WTC11 (cell line): ENCODE data around the gene MDFIC. TPM values are rescaled to one million over a fixed set of nuclear protein-coding genes. Genes with fewer than 3 reads are reported as not detected.

Experiments used
- ATAC-seq: fragments of 200-7000 bp; cut with Tn5 transposase; 2 replicates; pipeline ENCODE4 v1.10.0; 2021; ENCODE audit warnings: mild to moderate bottlenecking, moderate library complexity
- CTCF ChIA-PET: fragments of 300-600 bp; sonication (Branson Sonifier 250); formaldehyde crosslinking; loops from one replicate; lab custom pipeline; 2021; ENCODE audit warnings: antibody characterized with exemption; lab: Charles Lee
- POLR2A ChIA-PET: fragments of 350-600 bp; sonication (Branson Sonifier 250); formaldehyde crosslinking; loops from one replicate; lab custom pipeline; 2021; ENCODE audit warnings: antibody characterized with exemption; lab: Charles Lee
- DNase-seq: peaks from one replicate; pipeline ENCODE4 v3.0.0; 2021; ENCODE audit warnings: low spot score
- H3K27ac Mint-ChIP-seq: 2 replicates; pipeline ENCODE4 v1.8.0; 2021; ENCODE audit warnings: mixed read lengths
- H3K27me3 Mint-ChIP-seq: 2 replicates; pipeline ENCODE4 v1.8.0; 2021; ENCODE audit warnings: low read depth, mild to moderate bottlenecking, moderate library complexity, mixed read lengths
- H3K36me3 Mint-ChIP-seq: 2 replicates; pipeline ENCODE4 v1.8.0; 2021; ENCODE audit warnings: mixed read lengths
- H3K4me1 Mint-ChIP-seq: 2 replicates; pipeline ENCODE4 v1.8.0; 2022; ENCODE audit warnings: mixed read lengths
- H3K4me3 Mint-ChIP-seq: 2 replicates; pipeline ENCODE4 v1.8.0; 2021; ENCODE audit warnings: mild to moderate bottlenecking, moderate library complexity, mixed read lengths
- H3K9me3 Mint-ChIP-seq: 2 replicates; pipeline ENCODE4 v1.8.0; 2021; ENCODE audit warnings: mixed read lengths
- ESRRA ChIP-seq: sonication (generic); formaldehyde crosslinking; IDR thresholded peaks from 2 replicates; pipeline ENCODE4 v1.8.1; 2022; ENCODE audit warnings: mild to moderate bottlenecking, missing genetic modification reagents, borderline replicate concordance
- FOXJ3 ChIP-seq: sonication (generic); formaldehyde crosslinking; IDR thresholded peaks from 2 replicates; pipeline ENCODE4 v1.9.0; 2021; ENCODE audit warnings: missing genetic modification reagents, mild to moderate bottlenecking, borderline replicate concordance
- HMGA2 ChIP-seq: fragments of 250-450 bp; sonication (Bioruptor Pico); IDR thresholded peaks from 2 replicates; pipeline ENCODE4 v1.4.0; 2021; ENCODE audit warnings: mild to moderate bottlenecking, moderate library complexity
- NFE2L1 ChIP-seq: sonication (generic); formaldehyde crosslinking; IDR thresholded peaks from 2 replicates; pipeline ENCODE4 v1.8.1; 2023; ENCODE audit warnings: missing genetic modification reagents
- NFYB ChIP-seq: sonication (generic); formaldehyde crosslinking; conservative IDR thresholded peaks from 2 replicates; pipeline ENCODE4 v1.8.0; 2022; ENCODE audit warnings: low read depth, missing genetic modification reagents
- NR1H2 ChIP-seq: sonication (generic); formaldehyde crosslinking; IDR thresholded peaks from 2 replicates; pipeline ENCODE4 v1.9.0; 2021; ENCODE audit warnings: mild to moderate bottlenecking, moderate library complexity, missing genetic modification reagents
- SMAD3 ChIP-seq: sonication (generic); formaldehyde crosslinking; IDR thresholded peaks from 2 replicates; pipeline ENCODE4 v1.8.0; 2022; ENCODE audit warnings: missing genetic modification reagents, mild to moderate bottlenecking, borderline replicate concordance
- ZNF138 ChIP-seq: sonication (generic); formaldehyde crosslinking; conservative IDR thresholded peaks from 2 replicates; pipeline ENCODE4 v1.8.1; 2022; ENCODE audit warnings: mild to moderate bottlenecking, moderate library complexity, missing genetic modification reagents
- ZNF232 ChIP-seq: sonication (generic); formaldehyde crosslinking; IDR thresholded peaks from 2 replicates; pipeline ENCODE4 v1.8.0; 2022; ENCODE audit warnings: mild to moderate bottlenecking, missing genetic modification reagents
- ZNF317 ChIP-seq: sonication (generic); formaldehyde crosslinking; IDR thresholded peaks from 2 replicates; pipeline ENCODE4 v1.8.1; 2023; ENCODE audit warnings: low read depth, mild to moderate bottlenecking, moderate library complexity, missing genetic modification reagents, borderline replicate concordance
- ZNF416 ChIP-seq: fragments of 250-450 bp; sonication (Bioruptor Pico); IDR thresholded peaks from 2 replicates; pipeline ENCODE4 v1.9.0; 2021; ENCODE audit warnings: mild to moderate bottlenecking, inconsistent platforms
- total RNA-seq: library from RNA; stranded (reverse); gene quantifications from 3 replicates; pipeline ENCODE4 v1.2.3, GENCODE V29; 2021
- TF ChIP-seq, protein P1 (sequence below): sonication (generic); formaldehyde crosslinking; conservative IDR thresholded peaks from 2 replicates; pipeline ENCODE4 v1.8.1; 2023; ENCODE audit warnings: mild to moderate bottlenecking, low read depth, missing genetic modification reagents, moderate library complexity
- TF ChIP-seq, protein P2 (sequence below): sonication (generic); formaldehyde crosslinking; IDR thresholded peaks from 2 replicates; pipeline ENCODE4 v1.8.0; 2022; ENCODE audit warnings: mild to moderate bottlenecking, missing genetic modification reagents
- TF ChIP-seq, protein P3 (sequence below): sonication (generic); formaldehyde crosslinking; IDR thresholded peaks from 2 replicates; pipeline ENCODE4 v1.8.1; 2023; ENCODE audit warnings: mild to moderate bottlenecking, moderate library complexity, missing genetic modification reagents
- TF ChIP-seq, protein P4 (sequence below): fragments of 250-450 bp; sonication (Bioruptor Pico); IDR thresholded peaks from 2 replicates; pipeline ENCODE4 v1.8.0; 2021; ENCODE audit warnings: mild to moderate bottlenecking
- TF ChIP-seq, protein P5 (sequence below): sonication (generic); formaldehyde crosslinking; IDR thresholded peaks from 2 replicates; pipeline ENCODE4 v1.8.1; 2023; ENCODE audit warnings: mild to moderate bottlenecking, missing genetic modification reagents
- TF ChIP-seq, protein P6 (sequence below): sonication (generic); formaldehyde crosslinking; IDR thresholded peaks from 2 replicates; pipeline ENCODE4 v1.8.1; 2023; ENCODE audit warnings: mild to moderate bottlenecking, missing genetic modification reagents, moderate library complexity

The MDFIC gene
- total RNA-seq, 1 experiment from 2014 or later: 8.4 TPM

DNA sequence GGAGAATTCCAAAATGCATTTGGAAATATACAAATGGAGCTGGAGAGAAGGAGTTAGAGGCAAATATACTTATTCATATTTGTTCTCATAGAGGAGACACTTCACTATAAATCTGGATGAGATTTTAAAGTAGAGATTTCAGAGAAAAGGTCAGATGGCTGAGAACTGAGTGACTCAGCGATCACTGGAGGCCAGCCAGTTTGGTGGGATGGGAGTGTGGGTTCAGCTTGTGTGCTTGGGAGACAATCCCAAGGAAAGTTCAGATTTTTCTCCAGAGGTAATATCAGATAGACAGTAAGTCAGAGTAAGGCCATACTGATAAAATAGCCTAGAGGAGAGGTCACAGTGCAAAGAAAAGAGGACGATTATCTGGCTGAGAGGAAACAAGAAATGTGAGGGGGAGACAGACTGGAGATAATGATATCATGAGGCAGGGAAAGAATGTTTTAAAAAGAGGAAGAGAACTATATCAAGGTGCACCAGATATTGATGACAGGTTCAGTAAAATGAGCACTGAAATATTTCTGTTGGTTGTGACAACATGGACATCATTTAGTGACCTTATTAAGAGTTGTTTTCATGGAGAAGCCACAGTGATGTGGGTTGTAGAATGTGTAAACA, 67.0 kb downstream of the MDFIC start (continued):
- TF ChIP-seq, protein P1, sequence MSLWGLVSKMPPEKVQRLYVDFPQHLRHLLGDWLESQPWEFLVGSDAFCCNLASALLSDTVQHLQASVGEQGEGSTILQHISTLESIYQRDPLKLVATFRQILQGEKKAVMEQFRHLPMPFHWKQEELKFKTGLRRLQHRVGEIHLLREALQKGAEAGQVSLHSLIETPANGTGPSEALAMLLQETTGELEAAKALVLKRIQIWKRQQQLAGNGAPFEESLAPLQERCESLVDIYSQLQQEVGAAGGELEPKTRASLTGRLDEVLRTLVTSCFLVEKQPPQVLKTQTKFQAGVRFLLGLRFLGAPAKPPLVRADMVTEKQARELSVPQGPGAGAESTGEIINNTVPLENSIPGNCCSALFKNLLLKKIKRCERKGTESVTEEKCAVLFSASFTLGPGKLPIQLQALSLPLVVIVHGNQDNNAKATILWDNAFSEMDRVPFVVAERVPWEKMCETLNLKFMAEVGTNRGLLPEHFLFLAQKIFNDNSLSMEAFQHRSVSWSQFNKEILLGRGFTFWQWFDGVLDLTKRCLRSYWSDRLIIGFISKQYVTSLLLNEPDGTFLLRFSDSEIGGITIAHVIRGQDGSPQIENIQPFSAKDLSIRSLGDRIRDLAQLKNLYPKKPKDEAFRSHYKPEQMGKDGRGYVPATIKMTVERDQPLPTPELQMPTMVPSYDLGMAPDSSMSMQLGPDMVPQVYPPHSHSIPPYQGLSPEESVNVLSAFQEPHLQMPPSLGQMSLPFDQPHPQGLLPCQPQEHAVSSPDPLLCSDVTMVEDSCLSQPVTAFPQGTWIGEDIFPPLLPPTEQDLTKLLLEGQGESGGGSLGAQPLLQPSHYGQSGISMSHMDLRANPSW (CRISPR knock-in tag): no peak

DNA sequence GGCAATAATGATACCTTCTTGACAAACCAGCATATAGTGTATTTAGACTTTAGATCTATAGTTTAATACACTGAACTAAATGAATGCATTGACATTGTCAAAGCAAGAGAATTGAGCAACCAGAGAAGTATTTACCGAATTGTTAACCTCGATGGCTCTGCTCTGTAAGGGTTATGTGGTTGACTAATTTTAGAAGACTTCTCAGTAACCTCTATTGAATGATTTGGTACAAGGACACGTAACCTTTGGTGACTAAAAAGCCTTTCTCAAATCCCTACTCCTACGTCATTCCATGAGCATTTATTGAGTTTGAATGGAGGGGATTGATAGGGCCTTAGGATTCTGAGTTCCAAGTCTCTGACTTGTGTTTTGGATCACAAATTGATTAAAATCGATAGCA, 67.6 kb downstream of the MDFIC start:
- ATAC-seq (no peak), DNase-seq (no peak)
- TF ChIP-seq ZNF317 (CRISPR knock-in tag) (no peak), HMGA2 (CRISPR knock-in tag) (no peak), NFYB (CRISPR knock-in tag) (no peak), NR1H2 (CRISPR knock-in tag) (no peak), FOXJ3 (CRISPR knock-in tag) (no peak), ZNF138 (no peak), SMAD3 (no peak), ZNF232 (CRISPR knock-in tag) (no peak), NFE2L1 (CRISPR knock-in tag) (no peak), ZNF416 (CRISPR knock-in tag) (no peak), ESRRA (CRISPR knock-in tag) (no peak)
- TF ChIP-seq, protein P2, sequence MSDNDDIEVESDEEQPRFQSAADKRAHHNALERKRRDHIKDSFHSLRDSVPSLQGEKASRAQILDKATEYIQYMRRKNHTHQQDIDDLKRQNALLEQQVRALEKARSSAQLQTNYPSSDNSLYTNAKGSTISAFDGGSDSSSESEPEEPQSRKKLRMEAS: no peak
- TF ChIP-seq, protein P3, sequence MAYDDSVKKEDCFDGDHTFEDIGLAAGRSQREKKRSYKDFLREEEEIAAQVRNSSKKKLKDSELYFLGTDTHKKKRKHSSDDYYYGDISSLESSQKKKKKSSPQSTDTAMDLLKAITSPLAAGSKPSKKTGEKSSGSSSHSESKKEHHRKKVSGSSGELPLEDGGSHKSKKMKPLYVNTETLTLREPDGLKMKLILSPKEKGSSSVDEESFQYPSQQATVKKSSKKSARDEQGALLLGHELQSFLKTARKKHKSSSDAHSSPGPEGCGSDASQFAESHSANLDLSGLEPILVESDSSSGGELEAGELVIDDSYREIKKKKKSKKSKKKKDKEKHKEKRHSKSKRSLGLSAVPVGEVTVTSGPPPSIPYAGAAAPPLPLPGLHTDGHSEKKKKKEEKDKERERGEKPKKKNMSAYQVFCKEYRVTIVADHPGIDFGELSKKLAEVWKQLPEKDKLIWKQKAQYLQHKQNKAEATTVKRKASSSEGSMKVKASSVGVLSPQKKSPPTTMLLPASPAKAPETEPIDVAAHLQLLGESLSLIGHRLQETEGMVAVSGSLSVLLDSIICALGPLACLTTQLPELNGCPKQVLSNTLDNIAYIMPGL: no peak
- TF ChIP-seq, protein P4, sequence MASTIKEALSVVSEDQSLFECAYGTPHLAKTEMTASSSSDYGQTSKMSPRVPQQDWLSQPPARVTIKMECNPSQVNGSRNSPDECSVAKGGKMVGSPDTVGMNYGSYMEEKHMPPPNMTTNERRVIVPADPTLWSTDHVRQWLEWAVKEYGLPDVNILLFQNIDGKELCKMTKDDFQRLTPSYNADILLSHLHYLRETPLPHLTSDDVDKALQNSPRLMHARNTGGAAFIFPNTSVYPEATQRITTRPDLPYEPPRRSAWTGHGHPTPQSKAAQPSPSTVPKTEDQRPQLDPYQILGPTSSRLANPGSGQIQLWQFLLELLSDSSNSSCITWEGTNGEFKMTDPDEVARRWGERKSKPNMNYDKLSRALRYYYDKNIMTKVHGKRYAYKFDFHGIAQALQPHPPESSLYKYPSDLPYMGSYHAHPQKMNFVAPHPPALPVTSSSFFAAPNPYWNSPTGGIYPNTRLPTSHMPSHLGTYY (CRISPR knock-in tag): no peak
- TF ChIP-seq, protein P5, sequence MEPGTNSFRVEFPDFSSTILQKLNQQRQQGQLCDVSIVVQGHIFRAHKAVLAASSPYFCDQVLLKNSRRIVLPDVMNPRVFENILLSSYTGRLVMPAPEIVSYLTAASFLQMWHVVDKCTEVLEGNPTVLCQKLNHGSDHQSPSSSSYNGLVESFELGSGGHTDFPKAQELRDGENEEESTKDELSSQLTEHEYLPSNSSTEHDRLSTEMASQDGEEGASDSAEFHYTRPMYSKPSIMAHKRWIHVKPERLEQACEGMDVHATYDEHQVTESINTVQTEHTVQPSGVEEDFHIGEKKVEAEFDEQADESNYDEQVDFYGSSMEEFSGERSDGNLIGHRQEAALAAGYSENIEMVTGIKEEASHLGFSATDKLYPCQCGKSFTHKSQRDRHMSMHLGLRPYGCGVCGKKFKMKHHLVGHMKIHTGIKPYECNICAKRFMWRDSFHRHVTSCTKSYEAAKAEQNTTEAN (CRISPR knock-in tag): no peak
- TF ChIP-seq, protein P6, sequence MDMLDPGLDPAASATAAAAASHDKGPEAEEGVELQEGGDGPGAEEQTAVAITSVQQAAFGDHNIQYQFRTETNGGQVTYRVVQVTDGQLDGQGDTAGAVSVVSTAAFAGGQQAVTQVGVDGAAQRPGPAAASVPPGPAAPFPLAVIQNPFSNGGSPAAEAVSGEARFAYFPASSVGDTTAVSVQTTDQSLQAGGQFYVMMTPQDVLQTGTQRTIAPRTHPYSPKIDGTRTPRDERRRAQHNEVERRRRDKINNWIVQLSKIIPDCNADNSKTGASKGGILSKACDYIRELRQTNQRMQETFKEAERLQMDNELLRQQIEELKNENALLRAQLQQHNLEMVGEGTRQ (CRISPR knock-in tag): no peak
- no peak overlapping the region for H3K4me3 Mint-ChIP-seq
- no peaks in the 10 kb centered on the region for H3K27me3 Mint-ChIP-seq
- H3K4me1 Mint-ChIP-seq: peaks cover 21% of the 10 kb centered on the region
- H3K27ac Mint-ChIP-seq: no peak overlapping the region
- H3K9me3 Mint-ChIP-seq: peaks cover 5% of the 10 kb centered on the region
- H3K36me3 Mint-ChIP-seq: peaks cover 7% of the 10 kb centered on the region; the same call in 1 of the 2 replicates
- ChIA-PET POLR2A (no interaction called here), CTCF (no interaction called here)
